Activated CD8-positive, alpha-beta memory T cell treated with anti-CD3 and anti-CD28 coated beads, Interleukin-2, amount 10 ng/mL, durations not matched to agents 7 days and 5 days (primary cell): ENCODE results near the gene HSD17B2. TPM values are rescaled to one million over a fixed set of nuclear protein-coding genes. Genes with fewer than 3 reads are reported as not detected.

ENCODE experiments used
- ATAC-seq: fragments of 150-1000 bp; cut with Tn5 transposase; one replicate; pipeline ENCODE4 v1.10.0; 2021; ENCODE audit warnings: moderate library complexity
- CTCF ChIA-PET: fragments of 350-600 bp; sonication (Branson Sonifier 250); formaldehyde crosslinking; loops from one replicate; lab custom pipeline; 2021; ENCODE audit warnings: antibody characterized with exemption; lab: Charles Lee
- DNase-seq: peaks from one replicate; pipeline ENCODE4 v3.0.0-alpha.2; 2020
- H3K27ac Mint-ChIP-seq: one replicate; pipeline ENCODE4 v1.8.0; 2021; ENCODE audit warnings: mild to moderate bottlenecking, mixed read lengths
- H3K27me3 Mint-ChIP-seq: one replicate; pipeline ENCODE4 v1.8.0; 2021; ENCODE audit warnings: mixed read lengths
- H3K36me3 Mint-ChIP-seq: one replicate; pipeline ENCODE4 v1.8.0; 2021; ENCODE audit warnings: mild to moderate bottlenecking, mixed read lengths
- H3K4me1 Mint-ChIP-seq: one replicate; pipeline ENCODE4 v1.8.0; 2021; ENCODE audit warnings: mixed read lengths
- H3K4me3 Mint-ChIP-seq: one replicate; pipeline ENCODE4 v1.8.0; 2021; ENCODE audit warnings: mild to moderate bottlenecking, moderate library complexity, mixed read lengths
- H3K9me3 Mint-ChIP-seq: one replicate; pipeline ENCODE4 v1.8.0; 2022; ENCODE audit warnings: low read depth, mixed read lengths
- total RNA-seq, 2 experiments: library from RNA; stranded (reverse); gene quantifications; one replicate each; pipeline ENCODE4 v1.2.3, GENCODE V29; 2021

The HSD17B2 gene
- not detected for total RNA-seq

- Mint-ChIP-seq H3K36me3 (no peaks in the 10 kb centered on the region), H3K4me3 (no peak within 1 kb of the TSS), H3K27me3 (peaks cover 36% of the 10 kb centered on the region), H3K4me1 (no peaks in the 10 kb centered on the region), H3K27ac (no peak within 1 kb of the TSS), H3K9me3 (no peaks in the 10 kb centered on the region)
- DNase-seq (no peak), ATAC-seq (no peak)
- CTCF ChIA-PET = interaction anchor here (0.8 to 1.1 kb wide), 2 partner anchors 105 to 195 kb away, joined by 3 to 4 read pairs; no protein-coding TSS in a partner anchor
Measured at GRCh38 chr16:82034981-82035612, at the start of gene HSD17B2. Gene HSD17B2 (plus strand): TSS chr16:82035253. CDS start chr16:82035425, 172 bp downstream.

- H3K36me3 Mint-ChIP-seq = no peaks in the 10 kb centered on the region
- ATAC-seq (no peak), DNase-seq (no peak)
- no peak overlapping the region for H3K4me3 Mint-ChIP-seq
- no peak overlapping the region for H3K27ac Mint-ChIP-seq
- no peaks in the 10 kb centered on the region for H3K4me1 Mint-ChIP-seq
- CTCF ChIA-PET = no interaction called here
- H3K9me3 Mint-ChIP-seq = no peaks in the 10 kb centered on the region
- peaks cover 18% of the 10 kb centered on the region for H3K27me3 Mint-ChIP-seq
Measured at GRCh38 chr16:81987121-81987520, 47.9 kb upstream of the HSD17B2 start.

GRCh38 chr16:81987706-81988105 lies 47.3 kb upstream of the HSD17B2 start:
- no peak overlapping the region for H3K27ac Mint-ChIP-seq
- no peaks in the 10 kb centered on the region for H3K36me3 Mint-ChIP-seq
- CTCF ChIA-PET = no interaction called here
- H3K4me3 Mint-ChIP-seq = no peak overlapping the region
- peaks cover 16% of the 10 kb centered on the region for H3K27me3 Mint-ChIP-seq
- ATAC-seq (no peak), DNase-seq (no peak)
- no peaks in the 10 kb centered on the region for H3K4me1 Mint-ChIP-seq
- H3K9me3 Mint-ChIP-seq = no peaks in the 10 kb centered on the region

GRCh38 chr16:81992859-81993258 lies 42.2 kb upstream of the HSD17B2 start:
- H3K27ac Mint-ChIP-seq = no peak overlapping the region
- peaks cover 2% of the 10 kb centered on the region for H3K36me3 Mint-ChIP-seq
- peaks cover 4% of the 10 kb centered on the region for H3K4me1 Mint-ChIP-seq
- CTCF ChIA-PET = no interaction called here
- DNase-seq (no peak), ATAC-seq (no peak)
- no peak overlapping the region for H3K4me3 Mint-ChIP-seq
- no peaks in the 10 kb centered on the region for H3K9me3 Mint-ChIP-seq
- H3K27me3 Mint-ChIP-seq = no peaks in the 10 kb centered on the region

GRCh38 chr16:81994485-81994884 lies 40.6 kb upstream of the HSD17B2 start:
- Mint-ChIP-seq H3K4me1 (peaks cover 4% of the 10 kb centered on the region), H3K36me3 (peaks cover 10% of the 10 kb centered on the region), H3K4me3 (no peak overlapping the region), H3K27me3 (no peaks in the 10 kb centered on the region), H3K27ac (no peak overlapping the region), H3K9me3 (no peaks in the 10 kb centered on the region)
- ATAC-seq (no peak), DNase-seq (no peak)
- CTCF ChIA-PET = no interaction called here

GRCh38 chr16:81995651-81996050 lies 39.4 kb upstream of the HSD17B2 start:
- CTCF ChIA-PET = no interaction called here
- ATAC-seq (no peak), DNase-seq (no peak)
- Mint-ChIP-seq H3K36me3 (peaks cover 14% of the 10 kb centered on the region), H3K4me3 (no peak overlapping the region), H3K4me1 (peaks cover 4% of the 10 kb centered on the region), H3K9me3 (no peaks in the 10 kb centered on the region), H3K27me3 (no peaks in the 10 kb centered on the region), H3K27ac (no peak overlapping the region)

- no peak overlapping the region for H3K27ac Mint-ChIP-seq
- H3K36me3 Mint-ChIP-seq = peaks cover 16% of the 10 kb centered on the region
- DNase-seq (no peak), ATAC-seq (no peak)
- peaks cover 4% of the 10 kb centered on the region for H3K4me1 Mint-ChIP-seq
- H3K9me3 Mint-ChIP-seq = no peaks in the 10 kb centered on the region
- H3K27me3 Mint-ChIP-seq = no peaks in the 10 kb centered on the region
- CTCF ChIA-PET = interaction anchor here (0.5 to 1.9 kb wide), 3 partner anchors 15 to 234 kb away, joined by 3 to 8 read pairs (median 5); partner anchors contain the start of gene SDR42E1
- H3K4me3 Mint-ChIP-seq = no peak overlapping the region
Measured at GRCh38 chr16:81996664-81997509, 38.2 kb upstream of the HSD17B2 start.

GRCh38 chr16:81997738-81998137 lies 37.3 kb upstream of the HSD17B2 start:
- Mint-ChIP-seq H3K4me1 (peaks cover 4% of the 10 kb centered on the region), H3K36me3 (peaks cover 18% of the 10 kb centered on the region), H3K9me3 (no peaks in the 10 kb centered on the region), H3K27ac (no peak overlapping the region), H3K4me3 (no peak overlapping the region), H3K27me3 (no peaks in the 10 kb centered on the region)
- CTCF ChIA-PET = interaction anchor here (1.1 to 1.9 kb wide), 2 partner anchors 14 to 233 kb away, joined by 5 to 8 read pairs; partner anchors contain the start of gene SDR42E1
- DNase-seq (no peak), ATAC-seq (no peak)

- Mint-ChIP-seq H3K27ac (no peak overlapping the region), H3K36me3 (peaks cover 29% of the 10 kb centered on the region), H3K4me1 (no peaks in the 10 kb centered on the region), H3K4me3 (no peak overlapping the region), H3K9me3 (no peaks in the 10 kb centered on the region), H3K27me3 (no peaks in the 10 kb centered on the region)
- DNase-seq (no peak), ATAC-seq (no peak)
- CTCF ChIA-PET = no interaction called here
Measured at GRCh38 chr16:82002831-82003230, 32.2 kb upstream of the HSD17B2 start.

- Mint-ChIP-seq H3K4me3 (no peak overlapping the region), H3K9me3 (peaks cover 12% of the 10 kb centered on the region), H3K4me1 (peaks cover 2% of the 10 kb centered on the region), H3K27ac (no peak overlapping the region), H3K27me3 (no peaks in the 10 kb centered on the region), H3K36me3 (peaks cover 35% of the 10 kb centered on the region)
- ATAC-seq = no peak
- CTCF ChIA-PET = no interaction called here
- DNase-seq = no peak
Measured at GRCh38 chr16:82004601-82005000, 30.5 kb upstream of the HSD17B2 start.

- DNase-seq = no peak
- peaks cover 12% of the 10 kb centered on the region for H3K9me3 Mint-ChIP-seq
- ATAC-seq = no peak
- H3K4me1 Mint-ChIP-seq = peaks cover 3% of the 10 kb centered on the region
- H3K27ac Mint-ChIP-seq = no peak overlapping the region
- H3K36me3 Mint-ChIP-seq = peaks cover 37% of the 10 kb centered on the region
- no peak overlapping the region for H3K4me3 Mint-ChIP-seq
- CTCF ChIA-PET = no interaction called here
- no peaks in the 10 kb centered on the region for H3K27me3 Mint-ChIP-seq
Measured at GRCh38 chr16:82005027-82005830, 29.8 kb upstream of the HSD17B2 start.

- peaks cover 10% of the 10 kb centered on the region for H3K4me1 Mint-ChIP-seq
- H3K36me3 Mint-ChIP-seq = peaks cover 43% of the 10 kb centered on the region
- DNase-seq = no peak
- CTCF ChIA-PET = no interaction called here
- H3K9me3 Mint-ChIP-seq = peaks cover 12% of the 10 kb centered on the region
- no peaks in the 10 kb centered on the region for H3K27me3 Mint-ChIP-seq
- H3K4me3 Mint-ChIP-seq = no peak overlapping the region
- ATAC-seq = no peak
- no peak overlapping the region for H3K27ac Mint-ChIP-seq
Measured at GRCh38 chr16:82006036-82006435, 29.0 kb upstream of the HSD17B2 start.

- Mint-ChIP-seq H3K27ac (no peak overlapping the region), H3K9me3 (peaks cover 12% of the 10 kb centered on the region), H3K27me3 (no peaks in the 10 kb centered on the region), H3K4me1 (peaks cover 15% of the 10 kb centered on the region), H3K4me3 (no peak overlapping the region), H3K36me3 (peaks cover 43% of the 10 kb centered on the region)
- CTCF ChIA-PET = no interaction called here
- DNase-seq (no peak), ATAC-seq (no peak)
Measured at GRCh38 chr16:82007189-82007588, 27.9 kb upstream of the HSD17B2 start.
